ENCODE results near the gene GPRASP3. TPM values are rescaled to one million over a fixed set of nuclear protein-coding genes. Genes with fewer than 3 reads are reported as not detected.

The GPRASP3 gene
- total and polyA plus RNA-seq, 8 donors: 4.5 to 18.9 (median 17.0) TPM

DNA sequence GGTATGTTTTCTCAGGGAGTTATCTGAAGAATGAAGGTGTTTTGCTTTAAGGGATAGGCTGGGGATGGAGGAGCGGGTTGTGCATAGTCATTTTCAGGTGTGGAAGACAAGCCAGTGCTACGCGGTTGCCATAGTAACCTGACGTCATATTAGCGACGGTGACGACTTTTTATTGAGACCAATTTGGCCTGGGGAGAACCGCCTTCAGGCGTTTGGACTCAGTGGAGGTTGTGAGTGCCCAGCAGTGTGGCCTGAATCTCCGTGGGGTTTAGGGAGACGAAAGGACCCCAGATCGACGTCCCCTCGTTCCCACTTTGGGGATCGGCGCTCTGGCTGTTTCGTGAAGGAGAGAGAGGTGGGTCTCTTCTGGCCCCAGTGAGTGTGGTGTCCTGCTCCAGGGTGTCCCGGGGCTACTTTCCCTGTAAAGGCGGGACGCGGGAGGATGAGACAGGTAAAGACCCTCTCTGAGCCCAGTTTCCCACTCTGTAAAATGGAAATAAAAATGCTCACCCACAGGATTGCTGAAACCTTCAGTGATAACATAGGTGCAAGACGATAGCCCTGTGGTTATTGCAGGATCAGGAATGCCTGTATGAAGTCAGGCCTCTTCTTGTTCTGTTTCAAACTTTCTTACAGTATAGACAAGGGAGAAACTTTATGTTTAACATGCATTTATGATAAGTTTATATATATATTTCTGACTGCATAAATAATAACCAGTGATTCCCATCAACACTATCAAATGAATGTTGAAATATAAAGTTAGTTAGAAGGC lies 48.6 kb downstream of the GPRASP3 start:
- no peaks in the 10 kb centered on the region for H3K9me3 ChIP-seq
- DNase-seq (peak; percentile 23 to 90 (median 78)), ATAC-seq (peak; percentile 95)
- peak overlapping the region; percentile 40 to 49 for H3K4me3 ChIP-seq
- intact Hi-C loops (cut with DNase I): no loop called here
- H3K27me3 ChIP-seq: no peaks in the 10 kb centered on the region
- peaks cover 0 to 7% of the 10 kb centered on the region in 2 donors for H3K4me1 ChIP-seq
- H3K27ac ChIP-seq: peak overlapping the region; percentile 28 to 41
- H3K36me3 ChIP-seq: no peaks in the 10 kb centered on the region
- TF ChIP-seq CTCF (IDR thresholded peaks at IDR 0.05): no peak

Other genes with a start within 250 kb of the GPRASP3 start
- not detected for gene TCP11X2, start 248.9 kb upstream of the GPRASP3 start, total RNA-seq
- under 1 TPM in 5 of 6 donors, not detected in 1; 0.11 to 0.32 (median 0.26) TPM for gene TCP11X2, start 248.9 kb upstream of the GPRASP3 start, polyA plus RNA-seq (ENCODE audit: insufficient read length in 6 of 6)
- gene TMSB15A, start 204.0 kb upstream of the GPRASP3 start, total RNA-seq: 1 to 10 TPM; 2.1 to 4.1 TPM
- 10 to 100 TPM; 51.1 to 91.2 (median 70.3) TPM for gene TMSB15A, start 204.0 kb upstream of the GPRASP3 start, polyA plus RNA-seq (ENCODE audit: insufficient read length in 6 of 6)
- 10 to 100 TPM in 1 of 2 donors, 1 to 10 TPM in 1; 9.2 to 12.7 TPM for gene ARMCX5, start 121.2 kb upstream of the GPRASP3 start, total RNA-seq
- gene ARMCX5, start 121.2 kb upstream of the GPRASP3 start, polyA plus RNA-seq (ENCODE audit: insufficient read length in 6 of 6): 10 to 100 TPM; 14.9 to 20.7 (median 17.7) TPM
- 1 to 10 TPM; 2.3 to 4.0 TPM for gene GPRASP1, start 69.3 kb upstream of the GPRASP3 start, total RNA-seq
- gene GPRASP1, start 69.3 kb upstream of the GPRASP3 start, polyA plus RNA-seq (ENCODE audit: insufficient read length in 6 of 6): 10 to 100 TPM; 17.7 to 25.0 (median 21.0) TPM
- gene GPRASP2, start 8.3 kb upstream of the GPRASP3 start, total RNA-seq: 10 to 100 TPM in 1 of 2 donors, 1 to 10 TPM in 1; 5.0 to 10.3 TPM
- gene GPRASP2, start 8.3 kb upstream of the GPRASP3 start, polyA plus RNA-seq (ENCODE audit: insufficient read length in 6 of 6): 10 to 100 TPM; 33.8 to 37.9 (median 34.6) TPM
- gene RAB40AL, start 216.5 kb downstream of the GPRASP3 start, total RNA-seq: under 1 TPM; 0.58 to 0.99 TPM
- under 1 TPM in 5 of 6 donors, not detected in 1; 0.17 to 0.61 (median 0.28) TPM for gene RAB40AL, start 216.5 kb downstream of the GPRASP3 start, polyA plus RNA-seq (ENCODE audit: insufficient read length in 6 of 6)

Measured in left lung (tissue), 10 donors.